HCT116 (cell line): ENCODE results near the gene RHOXF2B. TPM values are rescaled to one million over a fixed set of nuclear protein-coding genes. Genes with fewer than 3 reads are reported as not detected.
"Not testable (repeated sequence)": the region's sequence is repeated elsewhere in the genome, so short reads cannot be mapped to it uniquely, and the experiment has no call there.

Source experiments
- ATAC-seq: fragments of 200-7000 bp; cut with Tn5 transposase; 2 replicates; pipeline ENCODE4 v1.9.1; 2020; ENCODE audit warnings: mild to moderate bottlenecking, moderate library complexity
- Bru-seq: library from RNA; stranded (reverse); fragments of 400-500 nt; gene quantifications from one replicate; lab custom pipeline; 2021; lab: Mats Ljungman, UMichigan
- BruChase-seq, 2 experiments: library from RNA; stranded (reverse); fragments of 400-500 nt; gene quantifications; one replicate each; lab custom pipeline; 2021; lab: Mats Ljungman, UMichigan
- BruUV-seq: library from RNA; stranded (reverse); fragments of 400-500 nt; replicated peaks from 2 replicates; lab custom pipeline; 2021; lab: Mats Ljungman, UMichigan
- CTCF ChIA-PET: fragments of 300-600 bp; sonication (Branson Sonifier 250); formaldehyde crosslinking; loops from one replicate; lab custom pipeline; 2021; ENCODE audit warnings: antibody characterized with exemption; lab: Charles Lee
- POLR2A ChIA-PET: fragments of 300-600, 350-600 bp; sonication (Branson Sonifier 250); formaldehyde crosslinking; loops from one replicate; lab custom pipeline; 2021; ENCODE audit warnings: antibody characterized with exemption; lab: Charles Lee
- RAD21 ChIA-PET, 2 experiments: fragments of 300-600 bp; sonication (Branson Sonifier 250); formaldehyde crosslinking; loops; one replicate each; lab custom pipeline; 2023; ENCODE audit warnings: low total read pairs in 2 of 2; ENCODE audit not compliant: uncharacterized antibody in 2 of 2, unreplicated experiment in 2 of 2, low non-redundant PET in 1 of 2; lab: Charles Lee
- DNase-seq: peaks from one replicate; pipeline ENCODE4 v3.0.0-alpha.2; 2010; ENCODE audit warnings: low read depth, low spot score
- H2AFZ ChIP-seq: fragments of 200-600 bp; shearing (Covaris generic), sonication (generic); 2 replicates; pipeline ENCODE4 v1.6.1; 2017; ENCODE audit warnings: low read depth, mixed run types, mixed read lengths, antibody characterized with exemption, low read length; ENCODE audit not compliant: poor library complexity, severe bottlenecking
- H3K27ac ChIP-seq: 2 replicates; pipeline ENCODE4 v1.5.1; 2012; ENCODE audit warnings: low read depth, low read length
- H3K27me3 ChIP-seq: fragments of 200-600 bp; sonication (generic); 2 replicates; pipeline ENCODE4 v1.6.1; 2016; ENCODE audit warnings: mixed run types, low read length, mixed read lengths; ENCODE audit not compliant: insufficient read depth
- H3K36me3 ChIP-seq, 2 experiments: fragments of 200-500 bp in 1 of 2; fragments of 200-600 bp in 1 of 2; sonication (Bioruptor generic) in 1 of 2; sonication (generic) in 1 of 2; 2 replicates each; pipeline versions ENCODE4 v1.5.1 to v1.6.1; 2014 to 2016; ENCODE audit warnings: low read length in 2 of 2, inconsistent platforms in 1 of 2, mixed read lengths in 1 of 2, mixed run types in 1 of 2; ENCODE audit not compliant: insufficient read depth in 2 of 2, control insufficient read depth in 1 of 2
- H3K4me1 ChIP-seq, 2 experiments: fragments of 200-600 bp in 1 of 2; sonication (generic) in 1 of 2; 2 replicates each; pipeline versions ENCODE4 v1.5.1 to v1.6.1; 2012 to 2017; ENCODE audit warnings: low read length in 2 of 2, inconsistent platforms in 1 of 2, mild to moderate bottlenecking in 1 of 2, mixed read lengths in 1 of 2, mixed run types in 1 of 2, moderate library complexity in 1 of 2; ENCODE audit not compliant: insufficient read depth in 2 of 2, control insufficient read depth in 1 of 2
- H3K4me2 ChIP-seq: fragments of 200-600 bp; sonication (generic); 2 replicates; pipeline ENCODE4 v1.6.1; 2017; ENCODE audit warnings: mixed run types, low read length, mixed read lengths
- H3K4me3 ChIP-seq, 2 experiments: fragments of 200-600 bp in 1 of 2; sonication (generic) in 1 of 2; replicated peaks in 1 of 2; 2 replicates each; pipeline ENCODE4 v1.5.1; 2011 to 2016; ENCODE audit warnings: low read length in 2 of 2, control low read depth in 1 of 2, low read depth in 1 of 2, mild to moderate bottlenecking in 1 of 2, mixed read lengths in 1 of 2, mixed run types in 1 of 2
- H3K79me2 ChIP-seq: fragments of 200-600 bp; sonication (generic); 2 replicates; pipeline ENCODE4 v1.6.1; 2017; ENCODE audit warnings: mild to moderate bottlenecking, mixed run types, low read length, moderate library complexity, mixed read lengths; ENCODE audit not compliant: insufficient read depth
- H3K9ac ChIP-seq: fragments of 200-600 bp; sonication (generic); 2 replicates; pipeline ENCODE4 v1.6.1; 2016; ENCODE audit warnings: low read length, mixed read lengths
- H3K9me2 ChIP-seq: fragments of 200-600 bp; sonication (generic), shearing (Covaris generic); 2 replicates; pipeline ENCODE4 v1.6.1; 2017; ENCODE audit warnings: mixed run types, mild to moderate bottlenecking, moderate library complexity; ENCODE audit not compliant: insufficient read depth
- H3K9me3 ChIP-seq, 2 experiments: fragments of 200-500 bp in 1 of 2; fragments of 200-600 bp in 1 of 2; sonication (Bioruptor generic) in 1 of 2; sonication (generic) in 1 of 2; 2 replicates each; pipeline ENCODE4 v1.6.1; 2014 to 2017; ENCODE audit warnings: low read length in 2 of 2, mixed read lengths in 2 of 2, inconsistent platforms in 1 of 2, low read depth in 1 of 2, mild to moderate bottlenecking in 1 of 2, mixed run types in 1 of 2, moderate library complexity in 1 of 2; ENCODE audit not compliant: control insufficient read depth in 1 of 2, insufficient read depth in 1 of 2
- H4K20me1 ChIP-seq: fragments of 200-600 bp; sonication (generic), shearing (Covaris generic); 2 replicates; pipeline ENCODE4 v1.6.1; 2017; ENCODE audit warnings: mixed run types, mild to moderate bottlenecking, moderate library complexity; ENCODE audit not compliant: insufficient read depth
- ATF3 ChIP-seq: IDR thresholded peaks from 2 replicates; pipeline ENCODE4 v1.6.1; 2012
- CEBPB ChIP-seq: IDR thresholded peaks from 2 replicates; pipeline ENCODE4 v1.6.1; 2012; ENCODE audit warnings: low read depth
- CTCF ChIP-seq, 3 experiments: fragments of 200-600 bp in 1 of 3; sonication (generic) in 1 of 3; IDR thresholded peaks in 2 of 3; conservative IDR thresholded peaks in 1 of 3; 2 replicates each; pipeline ENCODE4 v1.5.1; 2012 to 2017; ENCODE audit warnings: low read depth in 2 of 3, low read length in 2 of 3, antibody characterized with exemption in 1 of 3, borderline replicate concordance in 1 of 3, control low read depth in 1 of 3, mild to moderate bottlenecking in 1 of 3, mixed read lengths in 1 of 3, mixed run types in 1 of 3, moderate library complexity in 1 of 3; ENCODE audit not compliant: insufficient read depth in 1 of 3
- ELF1 ChIP-seq: IDR thresholded peaks from 2 replicates; pipeline ENCODE4 v1.6.1; 2012; ENCODE audit warnings: low read depth, borderline replicate concordance
- EZH2 ChIP-seq: fragments of 200-600 bp; sonication (generic); IDR thresholded peaks from 2 replicates; pipeline ENCODE4 v1.6.1; 2017; ENCODE audit warnings: antibody characterized with exemption, mixed run types
- EZH2phosphoT487 ChIP-seq: fragments of 200-600 bp; IDR thresholded peaks from 2 replicates; pipeline ENCODE4 v1.6.1; 2018; ENCODE audit warnings: antibody characterized with exemption, borderline replicate concordance
- JUND ChIP-seq: IDR thresholded peaks from 2 replicates; pipeline ENCODE4 v1.6.1; 2012
- MAX ChIP-seq: IDR thresholded peaks from 2 replicates; pipeline ENCODE4 v1.6.1; 2012
- POLR2A ChIP-seq: IDR thresholded peaks from 2 replicates; pipeline ENCODE4 v1.7.0; 2011; ENCODE audit warnings: borderline replicate concordance; ENCODE audit not compliant: insufficient read depth, insufficient read length; ENCODE audit errors: extremely low read depth
- POLR2AphosphoS5 ChIP-seq: IDR thresholded peaks from 2 replicates; pipeline ENCODE4 v1.6.1; 2011; ENCODE audit warnings: mild to moderate bottlenecking, low read depth, low read length, moderate library complexity
- SIN3A ChIP-seq: IDR thresholded peaks from 2 replicates; pipeline ENCODE4 v1.6.1; 2012; ENCODE audit warnings: low read depth
- SRF ChIP-seq: IDR thresholded peaks from 2 replicates; pipeline ENCODE4 v1.6.1; 2012; ENCODE audit warnings: low read depth
- TCF7L2 ChIP-seq: IDR thresholded peaks from 2 replicates; pipeline ENCODE4 v1.7.0; 2011; ENCODE audit warnings: borderline replicate concordance, inconsistent platforms; ENCODE audit not compliant: insufficient read depth, insufficient read length; ENCODE audit errors: extremely low read depth
- YY1 ChIP-seq: IDR thresholded peaks from 2 replicates; pipeline ENCODE4 v1.6.1; 2011; ENCODE audit warnings: low read length, low read depth, moderate library complexity, mild to moderate bottlenecking; ENCODE audit not compliant: insufficient replicate concordance; ENCODE audit errors: extremely low read depth
- ZBTB33 ChIP-seq: IDR thresholded peaks from 2 replicates; pipeline ENCODE4 v1.6.1; 2011; ENCODE audit warnings: mild to moderate bottlenecking, low read length, moderate library complexity; ENCODE audit not compliant: insufficient replicate concordance; ENCODE audit errors: extremely low read depth
- ZFX ChIP-seq: fragments of 450-650 bp; IDR thresholded peaks from 2 replicates; pipeline ENCODE4 v1.6.1; 2017
- ZNF274 ChIP-seq: fragments of 200-500 bp; sonication (Bioruptor generic); IDR thresholded peaks from 2 replicates; pipeline ENCODE4 v1.6.1; 2014; ENCODE audit warnings: mild to moderate bottlenecking, low read depth, low read length, inconsistent platforms
- intact Hi-C: fragments of 100-400 bp; cut with micrococcal nuclease; formaldehyde crosslinking; loops from 2 replicates; pipeline ENCODE4 v1.10.0; 2022
- long read RNA-seq: library from polyadenylated mRNA; unstranded; transcript quantifications from one replicate; pipeline ENCODE4 v2.0.0, GENCODE V29; 2021; ENCODE audit not compliant: unreplicated experiment
- polyA plus RNA-seq: library from polyadenylated mRNA; unstranded; fragments of >200 nt; gene quantifications from 2 replicates; pipeline ENCODE4 v1.2.1, GENCODE V29; 2012; ENCODE audit warnings: missing spikeins
- total RNA-seq: library from RNA; stranded (reverse); gene quantifications from one replicate; pipeline ENCODE4 v1.2.1, GENCODE V29; 2021; ENCODE audit not compliant: unreplicated experiment

Gene RHOXF2B
- total RNA-seq (not detected), Bru-seq, nascent RNA (not detected), BruChase-seq, experiment 1, labeled RNA remaining after a 6-hour chase (not detected), BruChase-seq, experiment 2, labeled RNA remaining after a 2-hour chase (not detected)
- 0.05 TPM in 1 of 2 replicates, not detected in the other for polyA plus RNA-seq
- long read RNA-seq, result 0 reads

GRCh38 chrX:120077590-120077989 is at the start of gene RHOXF2B:
Gene RHOXF2B (minus strand): TSS chrX:120077690. CDS start chrX:120077552, 138 bp downstream.
- H3K36me3 ChIP-seq, H3K9me2 ChIP-seq, H3K27ac ChIP-seq, BruUV-seq, H3K9me3 ChIP-seq, RAD21 ChIA-PET, DNase-seq, ATAC-seq, H2AFZ ChIP-seq, H3K27me3 ChIP-seq, H4K20me1 ChIP-seq, H3K4me3 ChIP-seq, CTCF ChIA-PET, H3K79me2 ChIP-seq, H3K9ac ChIP-seq, intact Hi-C loops, POLR2A ChIA-PET, H3K4me2 ChIP-seq, H3K4me1 ChIP-seq: not testable (repeated sequence)

GRCh38 chrX:120125444-120125843 is 48.0 kb upstream of the RHOXF2B start:
- ATAC-seq (no peak), DNase-seq (no peak)
- H3K27me3 ChIP-seq, result no peaks in the 10 kb centered on the region
- no peak overlapping the region for H3K9ac ChIP-seq
- H3K9me3 ChIP-seq, result no peaks in the 10 kb centered on the region
- no peak overlapping the region for H3K4me2 ChIP-seq
- H3K4me1 ChIP-seq, result no peaks in the 10 kb centered on the region
- no peaks in the 10 kb centered on the region for H3K9me2 ChIP-seq
- H3K27ac ChIP-seq, result no peak overlapping the region
- intact Hi-C loops, result no loop called here
- no TSS peak for BruUV-seq
- no peak overlapping the region for H2AFZ ChIP-seq
- ChIA-PET CTCF (no interaction called here), RAD21 (no interaction called here), POLR2A (no interaction called here)
- no peaks in the 10 kb centered on the region for H3K79me2 ChIP-seq
- H3K4me3 ChIP-seq, result no peak overlapping the region
- H4K20me1 ChIP-seq, result no peaks in the 10 kb centered on the region
- no peaks in the 10 kb centered on the region for H3K36me3 ChIP-seq
- no peak for TF ChIP-seq EZH2phosphoT487
- TF ChIP-seq ELF1, result no peak
- no peak for TF ChIP-seq SIN3A
- no peak for TF ChIP-seq CEBPB
- TF ChIP-seq MAX, result no peak
- no peak for TF ChIP-seq JUND
- no peak for TF ChIP-seq SRF
- TF ChIP-seq YY1, result no peak
- no peak for TF ChIP-seq EZH2
- no peak for TF ChIP-seq ZFX
- no peak for TF ChIP-seq TCF7L2
- TF ChIP-seq ZNF274, result no peak
- no peak for TF ChIP-seq ZBTB33
- no peak for TF ChIP-seq POLR2AphosphoS5
- no peak for TF ChIP-seq POLR2A
- TF ChIP-seq CTCF (IDR thresholded peaks at IDR 0.05 in 2 of 3, conservative IDR thresholded peaks at IDR 0.05 in 1 of 3; ENCODE audit: borderline replicate concordance in 1 of 3, insufficient read depth in 1 of 3, low read depth in 2 of 3, low read length in 2 of 3), result no peak
- no peak for TF ChIP-seq ATF3
